HG03354 (cell line): Measurements from ENCODE around the gene C1QL2.

Experiments used
- ATAC-seq: cut with Tn5 transposase; IDR thresholded peaks from one replicate; pipeline ENCODE4 v1.9.1; 2021; ENCODE audit warnings: mild to moderate bottlenecking; ENCODE audit not compliant: unreplicated experiment, poor library complexity, severe bottlenecking

Gene C1QL2

GRCh38 chr2:119147776-119148715 lies 10.5 kb downstream of the C1QL2 start:
- no peak for ATAC-seq

- ATAC-seq: no peak
These were observed 13.7 kb downstream of the C1QL2 start for GRCh38 chr2:119144806-119145205.

- no peak for ATAC-seq
These were observed 15.7 kb downstream of the C1QL2 start for GRCh38 chr2:119142824-119143223.

- ATAC-seq: no peak
These were observed 21.0 kb downstream of the C1QL2 start for GRCh38 chr2:119137502-119137901.

GRCh38 chr2:119136872-119137271 lies 21.7 kb downstream of the C1QL2 start:
- no peak for ATAC-seq

- no peak for ATAC-seq
These were observed 22.5 kb downstream of the C1QL2 start for GRCh38 chr2:119136093-119136492.

GRCh38 chr2:119134775-119135174 lies 23.8 kb downstream of the C1QL2 start:
- ATAC-seq: no peak

GRCh38 chr2:119126650-119127049 lies 31.9 kb downstream of the C1QL2 start:
- no peak for ATAC-seq

- no peak for ATAC-seq
These were observed 35.2 kb downstream of the C1QL2 start for GRCh38 chr2:119123389-119123788.

- ATAC-seq: no peak
These were observed 35.9 kb downstream of the C1QL2 start for GRCh38 chr2:119122663-119123062.

- no peak for ATAC-seq
These were observed 38.4 kb downstream of the C1QL2 start for GRCh38 chr2:119119999-119120756.

GRCh38 chr2:119119076-119119785 lies 39.3 kb downstream of the C1QL2 start:
- no peak for ATAC-seq

GRCh38 chr2:119117891-119118882 lies 40.4 kb downstream of the C1QL2 start:
- ATAC-seq: no peak

GRCh38 chr2:119117408-119117807 lies 41.1 kb downstream of the C1QL2 start:
- no peak for ATAC-seq

- ATAC-seq: no peak
These were observed 41.9 kb downstream of the C1QL2 start for GRCh38 chr2:119116411-119117295.

GRCh38 chr2:119114266-119114665 lies 44.3 kb downstream of the C1QL2 start:
- no peak for ATAC-seq

- no peak for ATAC-seq
These were observed 45.1 kb downstream of the C1QL2 start for GRCh38 chr2:119113489-119113770.

GRCh38 chr2:119112770-119113488 lies 45.6 kb downstream of the C1QL2 start:
- ATAC-seq: no peak
